Measurements from ENCODE around the gene CORIN. TPM values are rescaled to one million over a fixed set of nuclear protein-coding genes. Genes with fewer than 3 reads are reported as not detected.

Gene CORIN
- total and polyA plus RNA-seq, 2 of the 4 experiments (the other 2 are of a cell fraction): 20.3 to 24.7 TPM

DNA sequence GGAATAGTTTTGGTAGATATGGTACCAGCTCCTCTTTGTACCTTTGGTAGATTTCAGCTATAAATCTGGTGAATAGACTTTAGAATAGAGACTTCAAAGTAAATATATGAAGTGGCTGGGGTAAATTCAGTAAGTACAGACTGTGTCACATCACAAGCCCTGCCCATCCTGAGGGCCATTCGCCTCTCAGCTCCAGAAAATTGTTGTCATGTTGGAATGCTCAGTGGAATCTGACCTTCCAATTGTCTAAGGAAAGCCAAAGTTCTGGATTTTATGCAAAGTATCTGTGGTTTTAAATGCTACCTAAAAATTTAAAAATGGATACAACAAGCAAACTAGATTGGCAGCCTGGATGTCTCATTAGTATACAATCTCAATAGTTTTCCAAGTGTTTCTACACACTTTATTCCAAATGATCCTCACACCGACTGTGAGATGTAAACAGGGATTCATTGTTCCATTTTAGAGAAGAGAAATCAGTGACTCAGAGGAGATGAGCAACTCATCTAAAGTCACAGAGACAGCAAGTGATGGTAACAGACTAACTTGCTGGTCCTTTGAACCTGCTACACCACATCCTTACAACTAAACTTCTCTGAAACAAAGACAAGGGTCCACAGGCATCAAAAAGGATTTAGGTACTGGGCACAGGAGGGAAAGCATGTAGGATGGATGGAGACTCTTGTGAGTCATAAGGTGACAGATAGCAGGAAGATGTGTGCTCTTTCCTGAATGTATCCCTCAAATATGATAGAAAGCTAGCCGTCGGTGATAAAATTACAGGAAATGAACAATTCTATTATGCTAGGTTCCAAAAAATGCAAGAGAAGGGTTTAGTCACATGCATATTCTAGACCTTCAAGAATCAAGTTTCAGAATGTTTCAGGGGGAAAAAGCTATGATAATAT, 225.5 kb downstream of the CORIN start:
- Histone ChIP-seq H3K9me3 (ENCODE audit: control insufficient read depth, insufficient read depth, low read length) (no peaks in the 10 kb centered on the region), H3K9ac (ENCODE audit: low read depth, low read length) (no peak overlapping the region), H3K79me1 (ENCODE audit: low read depth in 1 of 2, low read length in 2 of 2) (no peaks in the 10 kb centered on the region), H2AK9ac (replicated peaks; ENCODE audit: low read depth, low read length, poor library complexity) (no peak overlapping the region), H3K56ac (ENCODE audit: extremely low read depth, insufficient read depth, low read length) (no peak overlapping the region), H3K4me2 (ENCODE audit: low read depth, low read length) (no peak overlapping the region; the same call in 1 of the 2 replicates), H2BK20ac (ENCODE audit: low read depth, low read length) (peak overlapping the region; percentile 36; the same call in 1 of the 2 replicates), H3K9me1 (ENCODE audit: insufficient read depth, low read length) (no peaks in the 10 kb centered on the region), H4K5ac (ENCODE audit: low read depth, low read length) (no peak overlapping the region), H2AFZ (replicated peaks; ENCODE audit: low read length, poor library complexity) (no peak overlapping the region), H3K23ac (ENCODE audit: low read depth, low read length) (no peak overlapping the region; the same call in 1 of the 2 replicates), H4K8ac (ENCODE audit: low read depth in 2 of 2, low read length in 2 of 2) (peak overlapping the region in 1 of 2 experiments; percentile 18; a peak in 2 of 4 replicates), H2BK15ac (ENCODE audit: low read depth, low read length) (0 out of 3 replicates have a peak overlapping the region, but pooled peaks have one; percentile 29), H3K27me3 (ENCODE audit: control insufficient read depth, insufficient read depth, low read length) (no peaks in the 10 kb centered on the region), H3K27ac (ENCODE audit: insufficient read depth, low read length) (no peak overlapping the region), H2BK5ac (ENCODE audit: low read depth, low read length, poor library complexity, severe bottlenecking) (peak overlapping the region; percentile 31), H3K4ac (ENCODE audit: low read depth, low read length) (no peak overlapping the region), H3K14ac (replicated peaks; ENCODE audit: low read depth, low read length) (peak overlapping the region; percentile 23; the same call in 1 of the 2 replicates), H3K4me1 (ENCODE audit: control insufficient read depth, insufficient read depth, low read length) (peaks cover 2% of the 10 kb centered on the region), H3K18ac (ENCODE audit: low read depth, low read length) (no peak overlapping the region), H4K91ac (ENCODE audit: insufficient read depth, low read depth, low read length) (no peak overlapping the region), H2BK120ac (ENCODE audit: low read depth, low read length) (peak overlapping the region; percentile 45; the same call in 1 of the 2 replicates), H2AK5ac (ENCODE audit: low read depth, low read length) (0 out of 2 replicates have a peak overlapping the region, but pooled peaks have one; percentile 4), H3K4me3 (ENCODE audit: insufficient read depth, low read depth, low read length) (no peak overlapping the region), H4K20me1 (ENCODE audit: insufficient read depth, low read length) (no peaks in the 10 kb centered on the region), H3K36me3 (ENCODE audit: control insufficient read depth, insufficient read depth, low read length) (no peaks in the 10 kb centered on the region)
- no CpG with 5 or more reads among the region's 4 CpGs for WGBS, 2 experiments (ENCODE audit: extremely low coverage in 2 of 2, insufficient read length in 1 of 2)
- dilution Hi-C loops (cut with HindIII; ENCODE audit: low sequenced_read_pairs, unreplicated experiment) (no loop called here), in situ Hi-C loops (cut with MboI; ENCODE audit: low sequenced_read_pairs) (no loop called here), intact Hi-C loops (cut with micrococcal nuclease) (no loop called here)
- BruUV-seq (replicated peaks): no TSS peak
- ATAC-seq (ENCODE audit: low read depth) (peak; percentile 40; the same call in 1 of the 2 replicates), DNase-seq (peak; percentile 66)
- POLR2A ChIA-PET (ENCODE audit: unreplicated experiment): no interaction called here
- TF ChIP-seq NFE2L2 (IDR thresholded peaks at IDR 0.05; ENCODE audit: low read depth, low read length): no peak
- no peak for TF ChIP-seq RAD21 (IDR thresholded peaks at IDR 0.05; ENCODE audit: low read length)
- TF ChIP-seq MAFK (IDR thresholded peaks at IDR 0.05; ENCODE audit: low read depth, low read length): no peak
- TF ChIP-seq, protein P1, sequence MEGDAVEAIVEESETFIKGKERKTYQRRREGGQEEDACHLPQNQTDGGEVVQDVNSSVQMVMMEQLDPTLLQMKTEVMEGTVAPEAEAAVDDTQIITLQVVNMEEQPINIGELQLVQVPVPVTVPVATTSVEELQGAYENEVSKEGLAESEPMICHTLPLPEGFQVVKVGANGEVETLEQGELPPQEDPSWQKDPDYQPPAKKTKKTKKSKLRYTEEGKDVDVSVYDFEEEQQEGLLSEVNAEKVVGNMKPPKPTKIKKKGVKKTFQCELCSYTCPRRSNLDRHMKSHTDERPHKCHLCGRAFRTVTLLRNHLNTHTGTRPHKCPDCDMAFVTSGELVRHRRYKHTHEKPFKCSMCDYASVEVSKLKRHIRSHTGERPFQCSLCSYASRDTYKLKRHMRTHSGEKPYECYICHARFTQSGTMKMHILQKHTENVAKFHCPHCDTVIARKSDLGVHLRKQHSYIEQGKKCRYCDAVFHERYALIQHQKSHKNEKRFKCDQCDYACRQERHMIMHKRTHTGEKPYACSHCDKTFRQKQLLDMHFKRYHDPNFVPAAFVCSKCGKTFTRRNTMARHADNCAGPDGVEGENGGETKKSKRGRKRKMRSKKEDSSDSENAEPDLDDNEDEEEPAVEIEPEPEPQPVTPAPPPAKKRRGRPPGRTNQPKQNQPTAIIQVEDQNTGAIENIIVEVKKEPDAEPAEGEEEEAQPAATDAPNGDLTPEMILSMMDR (conservative IDR thresholded peaks at IDR 0.05; ENCODE audit: low read depth, low read length): no peak
- TF ChIP-seq MXI1 (IDR thresholded peaks at IDR 0.05; ENCODE audit: borderline replicate concordance, low read depth, low read length): no peak
- TF ChIP-seq, protein P2, sequence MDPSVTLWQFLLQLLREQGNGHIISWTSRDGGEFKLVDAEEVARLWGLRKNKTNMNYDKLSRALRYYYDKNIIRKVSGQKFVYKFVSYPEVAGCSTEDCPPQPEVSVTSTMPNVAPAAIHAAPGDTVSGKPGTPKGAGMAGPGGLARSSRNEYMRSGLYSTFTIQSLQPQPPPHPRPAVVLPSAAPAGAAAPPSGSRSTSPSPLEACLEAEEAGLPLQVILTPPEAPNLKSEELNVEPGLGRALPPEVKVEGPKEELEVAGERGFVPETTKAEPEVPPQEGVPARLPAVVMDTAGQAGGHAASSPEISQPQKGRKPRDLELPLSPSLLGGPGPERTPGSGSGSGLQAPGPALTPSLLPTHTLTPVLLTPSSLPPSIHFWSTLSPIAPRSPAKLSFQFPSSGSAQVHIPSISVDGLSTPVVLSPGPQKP (IDR thresholded peaks at IDR 0.05; ENCODE audit: borderline replicate concordance, low read depth, low read length): no peak
- TF ChIP-seq, protein P3, sequence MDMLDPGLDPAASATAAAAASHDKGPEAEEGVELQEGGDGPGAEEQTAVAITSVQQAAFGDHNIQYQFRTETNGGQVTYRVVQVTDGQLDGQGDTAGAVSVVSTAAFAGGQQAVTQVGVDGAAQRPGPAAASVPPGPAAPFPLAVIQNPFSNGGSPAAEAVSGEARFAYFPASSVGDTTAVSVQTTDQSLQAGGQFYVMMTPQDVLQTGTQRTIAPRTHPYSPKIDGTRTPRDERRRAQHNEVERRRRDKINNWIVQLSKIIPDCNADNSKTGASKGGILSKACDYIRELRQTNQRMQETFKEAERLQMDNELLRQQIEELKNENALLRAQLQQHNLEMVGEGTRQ (IDR thresholded peaks at IDR 0.05; ENCODE audit: low read depth, low read length): no peak
- TF ChIP-seq RCOR1 (IDR thresholded peaks at IDR 0.05; ENCODE audit: insufficient replicate concordance, low read length): no peak
- no peak for TF ChIP-seq CHD1 (IDR thresholded peaks at IDR 0.05; ENCODE audit: low read depth, low read length)
- no peak for TF ChIP-seq BHLHE40 (IDR thresholded peaks at IDR 0.05; ENCODE audit: low read depth, low read length)
- TF ChIP-seq SMC3 (IDR thresholded peaks at IDR 0.05; ENCODE audit: low read depth, low read length): no peak
- TF ChIP-seq FOS (IDR thresholded peaks at IDR 0.05; ENCODE audit: low read depth, low read length): no peak
- no peak for TF ChIP-seq MAZ (IDR thresholded peaks at IDR 0.05; ENCODE audit: borderline replicate concordance, low read depth, low read length)
- CTCF ChIA-PET: no interaction called here
